HEK293 (cell line): ENCODE data around the gene FMN1.
A peak's percentile ranks its signal among the peaks of the same experiment; 100 is the strongest.

ENCODE experiments used
- CTCF ChIA-PET: fragments of 350-600 bp; formaldehyde crosslinking; extraction: SDS; loops from one replicate; lab custom pipeline; 2021; ENCODE audit warnings: antibody characterized with exemption; lab: Yijun Ruan, JAX
- POLR2A ChIA-PET: fragments of 300-600 bp; formaldehyde crosslinking; extraction: SDS; loops from one replicate; lab custom pipeline; 2020; ENCODE audit warnings: antibody characterized with exemption, inconsistent platforms; lab: Yijun Ruan, JAX
- H3K27ac ChIP-seq: fragments of 200-500 bp; sonication (Bioruptor generic); 2 replicates; pipeline ENCODE4 v1.5.1; 2014; ENCODE audit warnings: low read depth, low read length, control low read depth, inconsistent platforms; ENCODE audit errors: extremely low read depth
- H3K36me3 ChIP-seq, 2 experiments: fragments of 200-500 bp in 1 of 2; sonication (Bioruptor generic) in 1 of 2; 1 replicate in 1 of 2; 2 replicates in 1 of 2; pipeline ENCODE4 v1.5.1; 2014 to 2017; ENCODE audit warnings: inconsistent platforms in 2 of 2, low read length in 2 of 2; ENCODE audit not compliant: control insufficient read depth in 2 of 2, insufficient read depth in 1 of 2
- H3K4me1 ChIP-seq: fragments of 200-500 bp; sonication (Bioruptor generic); 2 replicates; pipeline ENCODE4 v1.5.1; 2014; ENCODE audit warnings: mild to moderate bottlenecking, low read length, inconsistent platforms; ENCODE audit not compliant: control insufficient read depth, insufficient read depth
- H3K4me3 ChIP-seq: 2 replicates; pipeline ENCODE4 v1.5.1; 2011; ENCODE audit warnings: low read depth, mild to moderate bottlenecking, control low read depth, low read length, moderate library complexity
- H3K9me3 ChIP-seq: fragments of 200-500 bp; sonication (Bioruptor generic); 2 replicates; pipeline ENCODE4 v1.5.1; 2014; ENCODE audit warnings: low read depth, low read length, inconsistent platforms; ENCODE audit not compliant: control insufficient read depth, insufficient read depth
- GLIS1 ChIP-seq: fragments of 450-650 bp; formaldehyde crosslinking; IDR thresholded peaks from 2 replicates; pipeline ENCODE4 v1.5.1; 2016; ENCODE audit warnings: missing biosample characterization, missing genetic modification characterization
- KLF7 ChIP-seq: fragments of 450-650 bp; formaldehyde crosslinking; IDR thresholded peaks from 2 replicates; pipeline ENCODE4 v1.5.1; 2016; ENCODE audit warnings: missing biosample characterization, missing genetic modification characterization, borderline replicate concordance
- RBAK ChIP-seq: fragments of 450-650 bp; formaldehyde crosslinking; IDR thresholded peaks from 2 replicates; pipeline ENCODE4 v1.5.1; 2016; ENCODE audit warnings: missing biosample characterization, missing genetic modification characterization
- REPIN1 ChIP-seq: fragments of 450-650 bp; formaldehyde crosslinking; IDR thresholded peaks from 2 replicates; pipeline ENCODE4 v1.5.1; 2017; ENCODE audit warnings: missing biosample characterization, missing genetic modification characterization, low read depth
- ZNF146 ChIP-seq: fragments of 450-650 bp; formaldehyde crosslinking; IDR thresholded peaks from 2 replicates; pipeline ENCODE4 v1.5.1; 2016; ENCODE audit warnings: missing biosample characterization, missing genetic modification characterization
- ZNF155 ChIP-seq: fragments of 450-650 bp; formaldehyde crosslinking; IDR thresholded peaks from 2 replicates; pipeline ENCODE4 v1.5.1; 2016; ENCODE audit warnings: missing biosample characterization, missing genetic modification characterization
- ZNF169 ChIP-seq: fragments of 450-650 bp; formaldehyde crosslinking; IDR thresholded peaks from 2 replicates; pipeline ENCODE4 v1.5.1; 2016; ENCODE audit warnings: missing biosample characterization, missing genetic modification characterization
- ZNF19 ChIP-seq: fragments of 450-650 bp; formaldehyde crosslinking; IDR thresholded peaks from 2 replicates; pipeline ENCODE4; 2016; ENCODE audit warnings: missing biosample characterization, missing genetic modification characterization, low read depth
- ZNF211 ChIP-seq: fragments of 450-650 bp; formaldehyde crosslinking; IDR thresholded peaks from 2 replicates; pipeline ENCODE4 v1.5.1; 2016; ENCODE audit warnings: low read depth, missing biosample characterization, missing genetic modification characterization
- ZNF239 ChIP-seq: fragments of 450-650 bp; formaldehyde crosslinking; IDR thresholded peaks from 2 replicates; pipeline ENCODE4 v1.5.1; 2016; ENCODE audit warnings: missing biosample characterization, missing genetic modification characterization
- ZNF311 ChIP-seq: fragments of 450-650 bp; formaldehyde crosslinking; IDR thresholded peaks from 2 replicates; pipeline ENCODE4 v1.5.1; 2017; ENCODE audit warnings: missing biosample characterization, missing genetic modification characterization, borderline replicate concordance
- ZNF426 ChIP-seq: fragments of 450-650 bp; formaldehyde crosslinking; IDR thresholded peaks from 2 replicates; pipeline ENCODE4 v1.5.1; 2017; ENCODE audit warnings: missing biosample characterization, missing genetic modification characterization, mild to moderate bottlenecking, inconsistent platforms, moderate library complexity
- ZNF530 ChIP-seq: fragments of 450-650 bp; formaldehyde crosslinking; IDR thresholded peaks from 2 replicates; pipeline ENCODE4 v1.5.1; 2016; ENCODE audit warnings: low read depth, missing biosample characterization, missing genetic modification characterization
- ZNF548 ChIP-seq: fragments of 450-650 bp; formaldehyde crosslinking; IDR thresholded peaks from 2 replicates; pipeline ENCODE4 v1.5.1; 2016; ENCODE audit warnings: missing biosample characterization, missing genetic modification characterization
- ZNF560 ChIP-seq: fragments of 450-650 bp; formaldehyde crosslinking; IDR thresholded peaks from 2 replicates; pipeline ENCODE4 v1.5.1; 2017; ENCODE audit warnings: missing biosample characterization, missing genetic modification characterization, borderline replicate concordance
- ZNF610 ChIP-seq: fragments of 450-650 bp; formaldehyde crosslinking; IDR thresholded peaks from 2 replicates; pipeline ENCODE4 v1.5.1; 2016; ENCODE audit warnings: missing biosample characterization, missing genetic modification characterization, borderline replicate concordance
- ZNF747 ChIP-seq: fragments of 450-650 bp; formaldehyde crosslinking; IDR thresholded peaks from 2 replicates; pipeline ENCODE4 v1.5.1; 2016; ENCODE audit warnings: missing biosample characterization, missing genetic modification characterization
- ZNF768 ChIP-seq: fragments of 450-650 bp; formaldehyde crosslinking; IDR thresholded peaks from 2 replicates; pipeline ENCODE4 v1.5.1; 2018; ENCODE audit warnings: missing biosample characterization, mild to moderate bottlenecking, missing genetic modification characterization
- TF ChIP-seq, protein P1 (sequence below): fragments of 450-650 bp; formaldehyde crosslinking; IDR thresholded peaks from 2 replicates; pipeline ENCODE4 v1.5.1; 2017; ENCODE audit warnings: missing biosample characterization, missing genetic modification characterization
- TF ChIP-seq, protein P2 (sequence below): fragments of 450-650 bp; formaldehyde crosslinking; IDR thresholded peaks from 2 replicates; pipeline ENCODE4 v1.5.1; 2016; ENCODE audit warnings: missing biosample characterization, missing genetic modification characterization
- TF ChIP-seq, protein P3 (sequence below): fragments of 450-650 bp; formaldehyde crosslinking; IDR thresholded peaks from 2 replicates; pipeline ENCODE4 v1.5.1; 2016; ENCODE audit warnings: missing biosample characterization, missing genetic modification characterization, borderline replicate concordance
- TF ChIP-seq, protein P4 (sequence below): fragments of 450-650 bp; formaldehyde crosslinking; IDR thresholded peaks from 2 replicates; pipeline ENCODE4 v1.5.1; 2016; ENCODE audit warnings: missing biosample characterization, missing genetic modification characterization

Gene FMN1

DNA sequence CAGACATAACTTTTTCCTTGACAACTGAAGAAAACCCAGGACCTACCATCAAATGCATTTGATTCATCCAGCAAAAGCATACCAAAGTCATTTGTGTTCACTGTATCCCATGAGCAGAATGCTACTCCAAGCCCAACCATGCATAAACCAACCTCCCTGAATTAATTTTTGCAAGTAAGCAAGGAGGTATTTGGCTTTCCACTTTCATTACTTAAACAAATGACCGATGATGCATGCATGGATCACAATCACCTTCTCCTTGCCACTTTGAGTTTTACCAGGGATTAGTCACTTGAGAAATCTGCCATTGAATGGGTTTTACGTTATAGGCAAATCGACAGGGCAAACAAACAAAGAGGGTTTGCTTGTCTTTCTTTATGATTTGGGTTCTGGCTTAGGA lies 214.8 kb downstream of the FMN1 start (continued):
- TF ChIP-seq, protein P1, sequence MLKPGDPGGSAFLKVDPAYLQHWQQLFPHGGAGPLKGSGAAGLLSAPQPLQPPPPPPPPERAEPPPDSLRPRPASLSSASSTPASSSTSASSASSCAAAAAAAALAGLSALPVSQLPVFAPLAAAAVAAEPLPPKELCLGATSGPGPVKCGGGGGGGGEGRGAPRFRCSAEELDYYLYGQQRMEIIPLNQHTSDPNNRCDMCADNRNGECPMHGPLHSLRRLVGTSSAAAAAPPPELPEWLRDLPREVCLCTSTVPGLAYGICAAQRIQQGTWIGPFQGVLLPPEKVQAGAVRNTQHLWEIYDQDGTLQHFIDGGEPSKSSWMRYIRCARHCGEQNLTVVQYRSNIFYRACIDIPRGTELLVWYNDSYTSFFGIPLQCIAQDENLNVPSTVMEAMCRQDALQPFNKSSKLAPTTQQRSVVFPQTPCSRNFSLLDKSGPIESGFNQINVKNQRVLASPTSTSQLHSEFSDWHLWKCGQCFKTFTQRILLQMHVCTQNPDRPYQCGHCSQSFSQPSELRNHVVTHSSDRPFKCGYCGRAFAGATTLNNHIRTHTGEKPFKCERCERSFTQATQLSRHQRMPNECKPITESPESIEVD (tag by site-specific recombination): peak; percentile 72
- TF ChIP-seq ZNF426 (tag by site-specific recombination) (no peak), RBAK (tag by site-specific recombination) (no peak), ZNF155 (no peak)

DNA sequence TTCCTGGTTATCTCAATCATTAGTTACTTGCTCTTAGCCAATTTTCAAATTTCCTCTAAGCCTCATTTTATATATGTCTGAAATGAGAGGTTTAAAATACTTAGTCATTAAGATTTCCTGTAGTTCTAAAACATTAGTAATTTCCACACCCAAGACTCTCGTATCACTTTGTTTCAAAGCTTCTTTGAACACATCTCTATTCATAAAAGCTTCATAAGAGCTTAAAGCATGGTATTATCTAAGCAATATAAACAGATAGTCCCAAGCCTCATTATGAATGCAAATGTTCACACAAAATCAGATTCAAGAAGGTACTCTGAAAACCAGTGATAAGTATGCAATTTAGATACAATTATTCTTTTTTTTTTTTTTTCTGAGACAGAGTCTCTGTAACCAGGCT lies 217.0 kb downstream of the FMN1 start:
- H3K9me3 ChIP-seq: no peaks in the 10 kb centered on the region
- H3K27ac ChIP-seq: no peak overlapping the region
- CTCF ChIA-PET: no interaction called here
- H3K4me3 ChIP-seq: no peak overlapping the region
- H3K36me3 ChIP-seq: no peaks in the 10 kb centered on the region
- TF ChIP-seq ZNF560 (tag by site-specific recombination) (no peak), GLIS1 (tag by site-specific recombination) (no peak), ZNF747 (no peak), ZNF239 (tag by site-specific recombination) (no peak), ZNF146 (tag by site-specific recombination) (no peak), KLF7 (tag by site-specific recombination) (no peak), ZNF311 (tag by site-specific recombination) (no peak), ZNF548 (tag by site-specific recombination) (no peak), ZNF19 (tag by site-specific recombination) (no peak), ZNF169 (tag by site-specific recombination) (no peak), REPIN1 (tag by site-specific recombination) (no peak), ZNF610 (tag by site-specific recombination) (no peak), ZNF768 (tag by site-specific recombination) (no peak), ZNF530 (tag by site-specific recombination) (no peak), ZNF211 (no peak)
- TF ChIP-seq, protein P2, sequence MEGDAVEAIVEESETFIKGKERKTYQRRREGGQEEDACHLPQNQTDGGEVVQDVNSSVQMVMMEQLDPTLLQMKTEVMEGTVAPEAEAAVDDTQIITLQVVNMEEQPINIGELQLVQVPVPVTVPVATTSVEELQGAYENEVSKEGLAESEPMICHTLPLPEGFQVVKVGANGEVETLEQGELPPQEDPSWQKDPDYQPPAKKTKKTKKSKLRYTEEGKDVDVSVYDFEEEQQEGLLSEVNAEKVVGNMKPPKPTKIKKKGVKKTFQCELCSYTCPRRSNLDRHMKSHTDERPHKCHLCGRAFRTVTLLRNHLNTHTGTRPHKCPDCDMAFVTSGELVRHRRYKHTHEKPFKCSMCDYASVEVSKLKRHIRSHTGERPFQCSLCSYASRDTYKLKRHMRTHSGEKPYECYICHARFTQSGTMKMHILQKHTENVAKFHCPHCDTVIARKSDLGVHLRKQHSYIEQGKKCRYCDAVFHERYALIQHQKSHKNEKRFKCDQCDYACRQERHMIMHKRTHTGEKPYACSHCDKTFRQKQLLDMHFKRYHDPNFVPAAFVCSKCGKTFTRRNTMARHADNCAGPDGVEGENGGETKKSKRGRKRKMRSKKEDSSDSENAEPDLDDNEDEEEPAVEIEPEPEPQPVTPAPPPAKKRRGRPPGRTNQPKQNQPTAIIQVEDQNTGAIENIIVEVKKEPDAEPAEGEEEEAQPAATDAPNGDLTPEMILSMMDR (tag by site-specific recombination): no peak
- TF ChIP-seq, protein P3, sequence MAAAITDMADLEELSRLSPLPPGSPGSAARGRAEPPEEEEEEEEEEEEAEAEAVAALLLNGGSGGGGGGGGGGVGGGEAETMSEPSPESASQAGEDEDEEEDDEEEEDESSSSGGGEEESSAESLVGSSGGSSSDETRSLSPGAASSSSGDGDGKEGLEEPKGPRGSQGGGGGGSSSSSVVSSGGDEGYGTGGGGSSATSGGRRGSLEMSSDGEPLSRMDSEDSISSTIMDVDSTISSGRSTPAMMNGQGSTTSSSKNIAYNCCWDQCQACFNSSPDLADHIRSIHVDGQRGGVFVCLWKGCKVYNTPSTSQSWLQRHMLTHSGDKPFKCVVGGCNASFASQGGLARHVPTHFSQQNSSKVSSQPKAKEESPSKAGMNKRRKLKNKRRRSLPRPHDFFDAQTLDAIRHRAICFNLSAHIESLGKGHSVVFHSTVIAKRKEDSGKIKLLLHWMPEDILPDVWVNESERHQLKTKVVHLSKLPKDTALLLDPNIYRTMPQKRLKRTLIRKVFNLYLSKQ (tag by site-specific recombination): no peak
- TF ChIP-seq, protein P4, sequence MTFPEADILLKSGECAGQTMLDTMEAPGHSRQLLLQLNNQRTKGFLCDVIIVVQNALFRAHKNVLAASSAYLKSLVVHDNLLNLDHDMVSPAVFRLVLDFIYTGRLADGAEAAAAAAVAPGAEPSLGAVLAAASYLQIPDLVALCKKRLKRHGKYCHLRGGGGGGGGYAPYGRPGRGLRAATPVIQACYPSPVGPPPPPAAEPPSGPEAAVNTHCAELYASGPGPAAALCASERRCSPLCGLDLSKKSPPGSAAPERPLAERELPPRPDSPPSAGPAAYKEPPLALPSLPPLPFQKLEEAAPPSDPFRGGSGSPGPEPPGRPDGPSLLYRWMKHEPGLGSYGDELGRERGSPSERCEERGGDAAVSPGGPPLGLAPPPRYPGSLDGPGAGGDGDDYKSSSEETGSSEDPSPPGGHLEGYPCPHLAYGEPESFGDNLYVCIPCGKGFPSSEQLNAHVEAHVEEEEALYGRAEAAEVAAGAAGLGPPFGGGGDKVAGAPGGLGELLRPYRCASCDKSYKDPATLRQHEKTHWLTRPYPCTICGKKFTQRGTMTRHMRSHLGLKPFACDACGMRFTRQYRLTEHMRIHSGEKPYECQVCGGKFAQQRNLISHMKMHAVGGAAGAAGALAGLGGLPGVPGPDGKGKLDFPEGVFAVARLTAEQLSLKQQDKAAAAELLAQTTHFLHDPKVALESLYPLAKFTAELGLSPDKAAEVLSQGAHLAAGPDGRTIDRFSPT (tag by site-specific recombination): no peak
- POLR2A ChIA-PET: no interaction called here
- H3K4me1 ChIP-seq: no peaks in the 10 kb centered on the region
